Measurements from ENCODE around the gene SIRT4. TPM values are rescaled to one million over a fixed set of nuclear protein-coding genes. Genes with fewer than 3 reads are reported as not detected.
A peak's percentile ranks its signal among the peaks of the same experiment; 100 is the strongest.

SIRT4 gene
- total RNA-seq, 1 donor from 2014 or later = 4.5 TPM

DNA sequence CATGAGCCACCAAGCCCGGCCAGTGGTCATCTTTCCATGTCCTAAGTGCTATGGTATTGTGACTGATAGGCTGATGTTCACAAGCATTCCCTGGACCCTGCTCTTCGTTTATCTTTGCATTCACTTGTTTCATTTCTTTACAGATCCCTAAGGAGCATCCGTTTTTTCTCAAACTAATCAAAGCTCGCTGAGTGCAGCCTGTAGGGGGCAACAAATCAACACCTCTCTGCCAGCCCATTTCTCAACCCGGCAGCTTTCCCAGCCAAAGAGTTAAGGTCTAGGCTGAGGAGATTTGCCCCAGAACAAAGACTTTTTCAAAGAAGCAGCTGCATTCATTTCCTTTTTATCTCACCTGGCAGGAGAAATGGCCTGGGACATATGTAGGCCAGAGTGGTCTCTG, 12.1 kb downstream of the SIRT4 start:
- Mint-ChIP-seq H3K36me3 (ENCODE audit: insufficient read depth) (peaks cover 2% of the 10 kb centered on the region), H3K27me3 (no peaks in the 10 kb centered on the region), H3K27ac (peak overlapping the region; percentile 29), H3K4me1 (ENCODE audit: low read depth) (peaks cover 9% of the 10 kb centered on the region), H3K4me3 (ENCODE audit: low read depth) (no peak overlapping the region), H3K9me3 (ENCODE audit: low read depth) (peaks cover 4% of the 10 kb centered on the region)
- no peak for DNase-seq (ENCODE audit: low spot score, unreplicated experiment)
- TF ChIP-seq, protein P1, sequence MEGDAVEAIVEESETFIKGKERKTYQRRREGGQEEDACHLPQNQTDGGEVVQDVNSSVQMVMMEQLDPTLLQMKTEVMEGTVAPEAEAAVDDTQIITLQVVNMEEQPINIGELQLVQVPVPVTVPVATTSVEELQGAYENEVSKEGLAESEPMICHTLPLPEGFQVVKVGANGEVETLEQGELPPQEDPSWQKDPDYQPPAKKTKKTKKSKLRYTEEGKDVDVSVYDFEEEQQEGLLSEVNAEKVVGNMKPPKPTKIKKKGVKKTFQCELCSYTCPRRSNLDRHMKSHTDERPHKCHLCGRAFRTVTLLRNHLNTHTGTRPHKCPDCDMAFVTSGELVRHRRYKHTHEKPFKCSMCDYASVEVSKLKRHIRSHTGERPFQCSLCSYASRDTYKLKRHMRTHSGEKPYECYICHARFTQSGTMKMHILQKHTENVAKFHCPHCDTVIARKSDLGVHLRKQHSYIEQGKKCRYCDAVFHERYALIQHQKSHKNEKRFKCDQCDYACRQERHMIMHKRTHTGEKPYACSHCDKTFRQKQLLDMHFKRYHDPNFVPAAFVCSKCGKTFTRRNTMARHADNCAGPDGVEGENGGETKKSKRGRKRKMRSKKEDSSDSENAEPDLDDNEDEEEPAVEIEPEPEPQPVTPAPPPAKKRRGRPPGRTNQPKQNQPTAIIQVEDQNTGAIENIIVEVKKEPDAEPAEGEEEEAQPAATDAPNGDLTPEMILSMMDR (IDR thresholded peaks at IDR 0.05; ENCODE audit: unreplicated experiment) = peak; percentile 25

DNA sequence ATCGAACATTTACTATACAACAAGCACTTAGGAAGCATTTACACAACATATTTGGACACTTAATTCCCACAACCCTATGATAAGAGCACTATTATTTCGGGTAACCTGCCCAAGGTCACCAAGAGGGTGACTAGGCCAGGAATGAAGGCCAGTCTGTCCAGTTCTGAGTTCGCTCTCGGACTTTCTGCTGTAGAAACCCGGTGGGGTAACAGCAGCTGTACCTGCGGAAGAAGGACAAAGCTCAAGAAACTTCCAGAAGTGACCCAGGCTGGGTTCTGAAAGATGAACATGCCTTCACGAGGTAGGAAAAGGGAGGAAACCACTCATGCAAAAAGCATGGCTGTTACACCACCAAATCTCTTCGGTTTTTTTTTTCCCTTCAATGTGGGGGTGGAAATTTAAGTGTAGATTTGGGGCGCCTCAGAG, 14.7 kb downstream of the SIRT4 start:
- Mint-ChIP-seq H3K4me1 (ENCODE audit: low read depth) (peaks cover 25% of the 10 kb centered on the region), H3K36me3 (ENCODE audit: insufficient read depth) (peaks cover 2% of the 10 kb centered on the region), H3K9me3 (ENCODE audit: low read depth) (peaks cover 4% of the 10 kb centered on the region), H3K27ac (peak overlapping the region; percentile 96), H3K4me3 (ENCODE audit: low read depth) (peak overlapping the region; percentile 77), H3K27me3 (no peaks in the 10 kb centered on the region)
- TF ChIP-seq, protein P1 (IDR thresholded peaks at IDR 0.05; ENCODE audit: unreplicated experiment) = no peak
- DNase-seq (ENCODE audit: low spot score, unreplicated experiment) = no peak

DNA sequence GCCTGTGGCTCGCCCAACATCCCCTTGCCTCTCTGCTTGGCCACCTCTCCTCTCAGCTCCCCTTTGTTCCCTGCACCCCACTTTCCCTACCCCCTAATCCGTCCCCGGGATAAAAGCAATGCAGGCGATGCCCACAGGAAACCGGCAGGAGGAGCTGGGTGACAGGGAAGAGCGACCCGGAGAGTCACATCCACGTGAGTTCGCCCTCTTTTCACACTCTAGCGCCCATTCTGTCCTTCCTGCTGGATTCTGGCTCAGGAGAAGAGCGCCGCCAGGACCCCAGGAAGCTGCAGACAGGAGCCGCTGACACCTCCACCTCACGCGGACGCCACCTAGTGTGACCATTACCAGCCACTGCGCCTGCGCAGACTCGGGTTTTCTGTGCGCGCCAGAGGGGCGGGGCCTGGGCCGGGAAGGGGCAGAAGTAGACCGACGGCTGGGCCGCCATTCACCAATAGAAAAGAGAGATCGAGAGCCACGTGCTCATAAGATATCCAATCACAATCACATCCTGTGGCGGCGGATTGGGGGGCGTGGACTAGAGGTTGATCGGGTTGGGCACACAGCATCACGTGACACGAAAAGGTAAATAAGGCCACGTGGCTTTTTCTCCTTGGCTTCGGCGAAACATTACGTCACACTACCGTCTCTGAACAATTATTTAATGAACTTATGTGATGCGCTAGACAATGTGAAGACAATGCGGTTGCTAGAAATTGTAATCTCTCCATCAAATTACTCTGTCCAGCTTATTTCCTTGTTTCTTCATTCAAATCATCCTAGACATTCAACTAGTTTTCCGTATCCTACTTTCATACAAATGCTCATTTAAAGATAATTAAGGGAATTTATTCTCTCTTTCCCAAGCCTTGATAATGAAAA, 15.3 kb downstream of the SIRT4 start:
- DNase-seq (ENCODE audit: low spot score, unreplicated experiment) = peak; percentile 99
- peak overlapping the region; percentile 77 for H3K4me3 Mint-ChIP-seq (ENCODE audit: low read depth)
- H3K4me1 Mint-ChIP-seq (ENCODE audit: low read depth) = peaks cover 29% of the 10 kb centered on the region
- TF ChIP-seq, protein P1 (IDR thresholded peaks at IDR 0.05; ENCODE audit: unreplicated experiment) = peak; percentile 56
- H3K27me3 Mint-ChIP-seq = no peaks in the 10 kb centered on the region
- H3K9me3 Mint-ChIP-seq (ENCODE audit: low read depth) = peaks cover 4% of the 10 kb centered on the region
- H3K36me3 Mint-ChIP-seq (ENCODE audit: insufficient read depth) = peaks cover 2% of the 10 kb centered on the region
- H3K27ac Mint-ChIP-seq = peak overlapping the region; percentile 96

DNA sequence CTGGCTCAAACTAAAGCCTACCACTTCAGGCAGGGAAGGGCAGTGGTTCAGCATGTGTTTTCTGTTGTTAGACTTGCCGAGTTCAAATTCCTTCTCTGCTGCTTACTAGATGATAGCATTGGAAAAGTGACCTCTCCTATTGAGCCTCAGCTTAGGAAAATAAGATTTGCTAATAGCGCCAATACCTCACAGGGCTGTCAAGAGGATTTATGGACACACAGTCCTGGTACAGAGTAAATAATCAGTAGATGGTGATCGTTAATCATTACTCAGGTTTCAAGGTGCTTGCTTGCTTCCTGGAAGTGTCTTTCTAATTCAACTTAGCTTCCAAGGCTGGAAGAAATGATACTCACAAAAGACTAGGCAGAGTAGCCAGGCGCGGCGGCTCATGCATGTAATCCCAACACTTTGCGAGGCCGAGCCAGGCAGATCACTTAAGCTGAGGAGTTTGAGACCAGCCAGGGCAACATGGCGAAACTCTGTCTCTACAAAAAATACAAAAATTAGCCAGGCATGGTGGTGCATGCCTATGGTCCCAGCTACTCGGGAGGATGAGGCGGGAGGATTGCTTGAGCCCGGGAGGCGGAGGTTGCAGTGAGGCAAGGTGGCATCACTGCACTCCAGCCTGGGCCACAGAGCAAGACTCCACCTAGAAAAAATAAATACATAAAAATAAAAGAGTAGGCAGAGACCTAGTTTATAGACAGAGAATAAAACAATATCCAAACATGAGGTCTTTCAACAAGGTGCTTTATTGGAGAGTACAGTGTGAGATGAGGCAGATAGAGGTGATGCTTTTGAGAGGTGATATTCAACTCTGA, 19.5 kb downstream of the SIRT4 start:
- Mint-ChIP-seq H3K4me1 (ENCODE audit: low read depth) (peaks cover 37% of the 10 kb centered on the region), H3K27ac (peak overlapping the region; percentile 90), H3K36me3 (ENCODE audit: insufficient read depth) (peaks cover 2% of the 10 kb centered on the region), H3K4me3 (ENCODE audit: low read depth) (peak overlapping the region; percentile 4), H3K27me3 (no peaks in the 10 kb centered on the region), H3K9me3 (ENCODE audit: low read depth) (peaks cover 4% of the 10 kb centered on the region)
- TF ChIP-seq, protein P1 (IDR thresholded peaks at IDR 0.05; ENCODE audit: unreplicated experiment) = no peak
- DNase-seq (ENCODE audit: low spot score, unreplicated experiment) = no peak

DNA sequence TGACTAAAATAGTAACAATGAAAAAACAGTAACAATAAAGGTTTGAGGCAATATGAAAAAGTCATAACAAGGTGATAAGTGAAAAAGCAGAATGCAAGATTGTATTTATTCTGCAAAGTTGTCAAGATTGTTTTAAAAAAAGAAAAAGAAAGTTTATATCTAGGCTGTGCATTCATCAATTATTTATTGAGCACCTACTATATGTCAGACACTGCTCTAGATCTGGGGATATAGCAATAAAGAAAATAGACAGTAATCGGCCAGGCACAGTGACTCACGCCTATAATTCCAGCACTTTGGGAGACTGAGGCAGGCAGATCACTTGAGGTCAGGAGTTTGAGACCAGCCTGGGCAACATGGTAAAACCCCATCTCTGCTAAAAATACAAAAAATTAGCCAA, 21.7 kb downstream of the SIRT4 start:
- no peaks in the 10 kb centered on the region for H3K27me3 Mint-ChIP-seq
- H3K27ac Mint-ChIP-seq = no peak overlapping the region
- H3K4me1 Mint-ChIP-seq (ENCODE audit: low read depth) = peaks cover 33% of the 10 kb centered on the region
- TF ChIP-seq, protein P1 (IDR thresholded peaks at IDR 0.05; ENCODE audit: unreplicated experiment) = no peak
- no peaks in the 10 kb centered on the region for H3K9me3 Mint-ChIP-seq (ENCODE audit: low read depth)
- H3K4me3 Mint-ChIP-seq (ENCODE audit: low read depth) = no peak overlapping the region
- no peak for DNase-seq (ENCODE audit: low spot score, unreplicated experiment)
- no peaks in the 10 kb centered on the region for H3K36me3 Mint-ChIP-seq (ENCODE audit: insufficient read depth)
